Progenitor cell of endocrine pancreas (in vitro differentiated cells): ENCODE data around the gene HOXC6. TPM values are rescaled to one million over a fixed set of nuclear protein-coding genes. Genes with fewer than 3 reads are reported as not detected.

Experiments
- DNase-seq: peaks from one replicate; pipeline ENCODE4 v3.0.0; 2021; ENCODE audit warnings: low spot score; ENCODE audit not compliant: unreplicated experiment
- H3K27ac Mint-ChIP-seq: 2 replicates; pipeline ENCODE4 v1.8.0; 2021; ENCODE audit warnings: mild to moderate bottlenecking, moderate library complexity, mixed read lengths
- H3K27me3 Mint-ChIP-seq: 2 replicates; pipeline ENCODE4 v1.8.0; 2021; ENCODE audit warnings: mixed read lengths
- H3K36me3 Mint-ChIP-seq: 2 replicates; pipeline ENCODE4 v1.8.0; 2022; ENCODE audit warnings: mixed read lengths; ENCODE audit not compliant: insufficient read depth
- H3K4me1 Mint-ChIP-seq: 2 replicates; pipeline ENCODE4 v1.8.0; 2021; ENCODE audit warnings: low read depth, mixed read lengths
- H3K4me3 Mint-ChIP-seq: 2 replicates; pipeline ENCODE4 v1.8.0; 2021; ENCODE audit warnings: low read depth, mild to moderate bottlenecking, moderate library complexity, mixed read lengths
- H3K9me3 Mint-ChIP-seq: 2 replicates; pipeline ENCODE4 v1.8.0; 2021; ENCODE audit warnings: low read depth, mixed read lengths
- total RNA-seq: library from RNA; stranded (reverse); gene quantifications from 2 replicates; pipeline ENCODE4 v1.2.1, GENCODE V29; 2021
- TF ChIP-seq, protein P1 (sequence below): fragments of 200-600 bp; sonication (generic); IDR thresholded peaks from one replicate; pipeline ENCODE4 v1.5.0; 2021; ENCODE audit warnings: antibody characterized with exemption, mild to moderate bottlenecking; ENCODE audit not compliant: unreplicated experiment

HOXC6 gene
- total RNA-seq, 1 donor from 2014 or later, result 0.17 TPM

DNA sequence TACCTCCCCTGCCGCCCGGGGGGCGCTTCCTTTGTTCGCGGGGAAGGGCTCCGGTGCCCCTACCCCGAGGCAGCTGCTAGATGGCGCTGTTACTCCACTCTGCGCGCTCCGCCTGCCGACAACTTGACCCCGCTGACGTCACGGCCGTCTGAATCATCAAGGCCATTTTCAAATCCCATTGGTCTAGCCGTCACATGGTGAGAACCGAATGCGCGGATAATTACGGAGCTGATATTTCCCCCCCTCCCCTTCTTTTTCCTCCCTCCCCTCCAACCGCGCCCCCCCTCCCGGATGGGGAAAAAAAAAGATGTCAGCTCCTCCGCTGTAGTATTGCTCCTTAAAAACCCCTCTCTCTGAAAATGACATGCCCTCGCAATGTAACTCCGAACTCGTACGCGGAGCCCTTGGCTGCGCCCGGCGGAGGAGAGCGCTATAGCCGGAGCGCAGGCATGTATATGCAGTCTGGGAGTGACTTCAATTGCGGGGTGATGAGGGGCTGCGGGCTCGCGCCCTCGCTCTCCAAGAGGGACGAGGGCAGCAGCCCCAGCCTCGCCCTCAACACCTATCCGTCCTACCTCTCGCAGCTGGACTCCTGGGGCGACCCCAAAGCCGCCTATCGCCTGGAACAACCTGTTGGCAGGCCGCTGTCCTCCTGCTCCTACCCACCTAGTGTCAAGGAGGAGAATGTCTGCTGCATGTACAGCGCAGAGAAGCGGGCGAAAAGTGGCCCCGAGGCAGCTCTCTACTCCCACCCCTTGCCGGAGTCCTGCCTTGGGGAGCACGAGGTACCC lies 43.1 kb upstream of the HOXC6 start, which contains the start of gene HOXC10:
Gene HOXC10 (plus strand): TSS at position 246 of the 791 bp plus-strand sequence. CDS start 114 bp downstream, at position 360.
- DNase-seq, result peak; percentile 64
- H3K9me3 Mint-ChIP-seq, result no peaks in the 10 kb centered on the region
- H3K36me3 Mint-ChIP-seq, result no peaks in the 10 kb centered on the region
- peaks cover 3% of the 10 kb centered on the region for H3K4me1 Mint-ChIP-seq
- peaks cover 94% of the 10 kb centered on the region for H3K27me3 Mint-ChIP-seq
- peak within 1 kb of the TSS; percentile 52 for H3K27ac Mint-ChIP-seq
- no peak within 1 kb of the TSS for H3K4me3 Mint-ChIP-seq
- TF ChIP-seq, protein P1, sequence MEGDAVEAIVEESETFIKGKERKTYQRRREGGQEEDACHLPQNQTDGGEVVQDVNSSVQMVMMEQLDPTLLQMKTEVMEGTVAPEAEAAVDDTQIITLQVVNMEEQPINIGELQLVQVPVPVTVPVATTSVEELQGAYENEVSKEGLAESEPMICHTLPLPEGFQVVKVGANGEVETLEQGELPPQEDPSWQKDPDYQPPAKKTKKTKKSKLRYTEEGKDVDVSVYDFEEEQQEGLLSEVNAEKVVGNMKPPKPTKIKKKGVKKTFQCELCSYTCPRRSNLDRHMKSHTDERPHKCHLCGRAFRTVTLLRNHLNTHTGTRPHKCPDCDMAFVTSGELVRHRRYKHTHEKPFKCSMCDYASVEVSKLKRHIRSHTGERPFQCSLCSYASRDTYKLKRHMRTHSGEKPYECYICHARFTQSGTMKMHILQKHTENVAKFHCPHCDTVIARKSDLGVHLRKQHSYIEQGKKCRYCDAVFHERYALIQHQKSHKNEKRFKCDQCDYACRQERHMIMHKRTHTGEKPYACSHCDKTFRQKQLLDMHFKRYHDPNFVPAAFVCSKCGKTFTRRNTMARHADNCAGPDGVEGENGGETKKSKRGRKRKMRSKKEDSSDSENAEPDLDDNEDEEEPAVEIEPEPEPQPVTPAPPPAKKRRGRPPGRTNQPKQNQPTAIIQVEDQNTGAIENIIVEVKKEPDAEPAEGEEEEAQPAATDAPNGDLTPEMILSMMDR, result peak; percentile 66

DNA sequence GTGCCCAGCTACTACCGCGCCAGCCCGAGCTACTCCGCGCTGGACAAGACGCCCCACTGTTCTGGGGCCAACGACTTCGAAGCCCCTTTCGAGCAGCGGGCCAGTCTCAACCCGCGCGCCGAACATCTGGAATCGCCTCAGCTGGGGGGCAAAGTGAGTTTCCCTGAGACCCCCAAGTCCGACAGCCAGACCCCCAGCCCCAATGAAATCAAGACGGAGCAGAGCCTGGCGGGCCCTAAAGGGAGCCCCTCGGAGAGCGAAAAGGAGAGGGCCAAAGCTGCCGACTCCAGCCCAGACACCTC lies 42.6 kb upstream of the HOXC6 start:
- DNase-seq, result no peak
- Mint-ChIP-seq H3K27ac (no peak overlapping the region), H3K4me3 (no peak overlapping the region), H3K27me3 (peaks cover 94% of the 10 kb centered on the region), H3K4me1 (peaks cover 3% of the 10 kb centered on the region), H3K36me3 (no peaks in the 10 kb centered on the region), H3K9me3 (no peaks in the 10 kb centered on the region)
- TF ChIP-seq, protein P1, result no peak

DNA sequence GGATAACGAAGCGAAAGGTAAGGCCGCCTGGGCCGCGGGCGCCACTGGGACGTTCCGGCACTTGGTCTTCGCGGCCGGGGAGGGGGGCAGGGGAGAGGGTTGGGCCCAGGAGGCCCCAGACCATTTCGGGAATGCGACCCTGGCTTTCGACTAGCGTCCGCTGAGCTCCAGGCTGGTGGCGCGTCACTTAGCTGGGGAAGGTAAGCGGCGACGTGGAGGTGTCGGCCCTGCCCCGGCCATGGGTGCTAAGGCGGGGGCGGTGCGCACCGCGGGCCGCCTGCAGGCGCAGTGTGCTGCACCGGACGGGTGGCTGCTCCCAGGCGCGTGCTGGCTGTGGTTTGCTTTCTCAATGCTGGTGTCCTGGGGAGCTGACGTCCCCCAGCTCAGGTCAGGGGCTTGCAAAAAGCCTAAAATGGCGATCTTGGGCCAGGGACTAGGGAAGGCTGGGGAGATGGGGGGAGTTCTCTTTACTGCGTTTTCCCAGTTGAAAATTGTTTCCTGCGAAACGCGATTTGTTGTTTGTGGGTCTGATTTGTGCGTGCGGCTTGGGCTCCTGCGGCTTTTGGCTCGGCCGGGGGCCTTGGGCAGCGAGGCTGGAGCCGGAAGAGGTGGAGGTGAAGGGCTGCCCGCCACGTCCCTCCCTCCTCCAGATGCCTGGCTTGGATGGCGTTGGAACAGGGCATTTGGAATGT lies 42.1 kb upstream of the HOXC6 start:
- H3K36me3 Mint-ChIP-seq, result no peaks in the 10 kb centered on the region
- TF ChIP-seq, protein P1, result no peak
- peaks cover 94% of the 10 kb centered on the region for H3K27me3 Mint-ChIP-seq
- H3K4me3 Mint-ChIP-seq, result no peak overlapping the region
- no peak for DNase-seq
- H3K27ac Mint-ChIP-seq, result no peak overlapping the region
- H3K4me1 Mint-ChIP-seq, result peaks cover 3% of the 10 kb centered on the region
- no peaks in the 10 kb centered on the region for H3K9me3 Mint-ChIP-seq

DNA sequence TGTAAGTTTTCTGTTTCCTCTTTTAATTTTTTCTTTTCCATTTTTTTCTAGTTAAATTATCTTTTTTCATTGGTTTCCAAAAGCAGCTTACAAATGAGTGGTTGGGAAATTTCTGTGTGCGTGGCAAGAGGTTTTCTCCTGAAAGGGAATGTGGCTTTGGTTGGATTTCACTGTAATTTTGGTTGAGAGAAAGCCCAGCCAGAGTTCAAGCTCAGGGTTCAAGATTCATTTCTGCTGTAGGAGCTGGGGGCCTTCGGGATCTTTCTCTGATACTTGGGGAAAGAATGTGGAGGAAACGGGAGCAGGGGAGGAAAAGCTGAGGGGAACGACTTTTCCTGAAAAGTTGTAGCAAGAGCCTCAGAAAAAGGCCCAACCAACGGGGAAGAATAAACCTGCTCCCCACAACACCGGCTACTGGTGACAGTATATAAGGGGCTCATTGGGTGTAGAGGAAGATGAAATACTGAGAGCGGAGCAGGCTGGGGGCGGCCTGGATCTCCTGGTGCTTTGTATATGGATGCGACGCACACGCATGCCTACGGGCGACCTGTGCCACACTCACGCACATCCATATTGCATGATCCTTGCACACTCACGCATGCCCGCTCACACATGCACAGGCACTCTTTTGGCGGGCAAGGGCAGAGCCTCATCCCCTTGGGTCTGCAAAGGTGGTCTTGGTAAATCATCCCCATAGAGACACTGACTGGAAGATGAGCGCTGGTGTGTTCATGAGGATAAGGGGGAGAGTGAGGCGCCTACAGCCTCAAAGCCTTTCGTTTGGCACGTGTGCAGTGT lies 41.4 kb upstream of the HOXC6 start:
- Mint-ChIP-seq H3K27ac (no peak overlapping the region), H3K4me1 (peaks cover 3% of the 10 kb centered on the region), H3K27me3 (peaks cover 94% of the 10 kb centered on the region), H3K9me3 (no peaks in the 10 kb centered on the region), H3K4me3 (no peak overlapping the region), H3K36me3 (no peaks in the 10 kb centered on the region)
- DNase-seq, result no peak
- TF ChIP-seq, protein P1, result no peak

DNA sequence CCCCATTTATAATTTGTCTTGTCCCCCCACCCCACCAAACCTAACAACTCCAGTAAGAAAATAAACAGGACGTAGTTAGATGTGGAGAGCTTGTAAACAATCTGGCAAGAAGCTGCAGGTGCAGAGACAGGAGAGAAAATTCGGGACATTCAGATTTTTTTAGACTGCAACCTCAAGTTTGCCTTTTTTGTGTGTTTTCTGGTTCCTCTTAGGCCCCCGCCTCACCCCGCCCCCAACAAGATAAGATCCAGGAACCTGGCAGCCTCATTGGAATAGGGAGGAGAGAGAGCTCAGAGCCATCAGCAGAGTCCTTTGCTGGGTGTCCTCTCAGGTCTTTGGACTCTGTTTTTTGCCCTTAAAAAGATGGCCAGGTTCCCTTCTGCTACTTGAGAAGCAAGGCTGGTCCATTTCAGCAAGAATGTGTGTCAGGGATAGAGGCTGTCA lies 40.4 kb upstream of the HOXC6 start:
- Mint-ChIP-seq H3K4me1 (peaks cover 3% of the 10 kb centered on the region), H3K9me3 (no peaks in the 10 kb centered on the region), H3K36me3 (no peaks in the 10 kb centered on the region), H3K4me3 (no peak overlapping the region), H3K27ac (no peak overlapping the region), H3K27me3 (peaks cover 94% of the 10 kb centered on the region)
- no peak for DNase-seq
- TF ChIP-seq, protein P1, result no peak
